Stomach (tissue), 9 donors: ENCODE measurements around the gene TP63. TPM values are rescaled to one million over a fixed set of nuclear protein-coding genes. Genes with fewer than 3 reads are reported as not detected.
"Not testable (repeated sequence)": the region's sequence is repeated elsewhere in the genome, so short reads cannot be mapped to it uniquely, and the experiment has no call there.

ENCODE experiments used
- DNase-seq, 2 donors: peaks; one replicate each; pipeline versions ENCODE4 v3.0.0 to v3.0.0-alpha.2; 2013 to 2019
- H3K27ac ChIP-seq, 5 donors: fragments of 200-600 bp in 4 of 5; sonication (generic) in 4 of 5; one replicate each; pipeline ENCODE4 v1.5.1; 2013 to 2019; ENCODE audit warnings: mild to moderate bottlenecking in 1 of 5, moderate library complexity in 1 of 5
- H3K27me3 ChIP-seq, 3 donors: fragments of 200-600 bp; sonication (generic); one replicate each; pipeline ENCODE4 v1.5.1; 2017 to 2019; ENCODE audit warnings: mixed run types in 1 of 3
- H3K36me3 ChIP-seq, 4 donors: fragments of 200-600 bp; sonication (generic); 1 replicate in 3 of 4; 2 replicates in 1 of 4; pipeline ENCODE4 v1.5.1; 2016 to 2019
- H3K4me1 ChIP-seq, 4 donors: fragments of 200-600 bp; sonication (generic); one replicate each; pipeline ENCODE4 v1.5.1; 2016 to 2019
- H3K4me3 ChIP-seq, 4 donors: fragments of 200-600 bp; sonication (generic) in 3 of 4; one replicate each; pipeline ENCODE4 v1.5.1; 2016 to 2019; ENCODE audit warnings: mild to moderate bottlenecking in 1 of 4
- H3K9me3 ChIP-seq, 4 donors: fragments of 200-600 bp; sonication (generic); one replicate each; pipeline ENCODE4 v1.5.1; 2016 to 2019
- CTCF ChIP-seq, 7 experiments: fragments of 450-650 bp in 4 of 7; fragments of 200-600 bp in 3 of 7; sonication (generic) in 3 of 7; IDR thresholded peaks; one replicate each; pipeline ENCODE4 v1.5.1; 2016 to 2019; ENCODE audit warnings: antibody characterized with exemption in 7 of 7, control low read depth in 2 of 7, mild to moderate bottlenecking in 1 of 7
- EP300 ChIP-seq: sonication (generic); formaldehyde crosslinking; IDR thresholded peaks from one replicate; pipeline ENCODE4 v1.6.1; 2017; ENCODE audit warnings: antibody characterized with exemption
- POLR2A ChIP-seq, 4 donors: fragments of 450-650 bp; IDR thresholded peaks; one replicate each; pipeline ENCODE4 v1.6.1; 2016; ENCODE audit warnings: antibody characterized with exemption in 4 of 4, control low read depth in 2 of 4, mild to moderate bottlenecking in 1 of 4, moderate library complexity in 1 of 4
- POLR2AphosphoS5 ChIP-seq, 3 donors: sonication (generic); formaldehyde crosslinking; IDR thresholded peaks; one replicate each; pipeline ENCODE4 v1.6.1; 2016; ENCODE audit warnings: antibody characterized with exemption in 3 of 3
- WGBS, 5 donors: extraction: QIAGEN DNeasy Blood & Tissue Kit in 3 of 5; methylation state at CpG; one replicate each; pipeline versions ENCODE4 v1.1.5 to v1.1.7; 2013 to 2018; 5-methylcytosine and 5-hydroxymethylcytosine counted together
- intact Hi-C: fragments of 100-400 bp; cut with DNase I; formaldehyde crosslinking; loops from one replicate; pipeline ENCODE4 v1.15.1; 2023; ENCODE audit warnings: low total_unique reads
- polyA plus RNA-seq, 3 donors: library from polyadenylated mRNA; stranded (reverse); fragments of 200-250 nt; gene quantifications; one replicate each; pipeline ENCODE4 v1.2.3, GENCODE V29; 2013
- total RNA-seq, 5 donors: library from RNA; depleted of rRNA; stranded (reverse); fragments of >200 nt; gene quantifications; one replicate each; pipeline versions ENCODE4 v1.1.0 to v1.2.3, GENCODE V29; 2014 to 2016
- donor health status: healthy with polysubstance abuse.
- donor health status: Bipolar disorder and iron deficiency.
- donor health status: healthy.

Gene TP63
- total and polyA plus RNA-seq, 8 donors = 0.15 to 25.6 (median 0.55) TPM; not detected in 5

GRCh38 chr3:189602471-189602870 lies 28.7 kb upstream of the TP63 start:
- 88 to 97% (median 94%) methylated on average over 5 of the region's 5 CpGs for WGBS, 5 donors
- no peaks in the 10 kb centered on the region for H3K36me3 ChIP-seq
- peaks cover 0 to 9% (median 4%) of the 10 kb centered on the region in 4 donors for H3K4me1 ChIP-seq
- H3K27ac ChIP-seq = no peak overlapping the region
- TF ChIP-seq CTCF (IDR thresholded peaks at IDR 0.05) = no peak
- no peak for TF ChIP-seq POLR2AphosphoS5 (IDR thresholded peaks at IDR 0.05)
- TF ChIP-seq EP300 = no peak
- TF ChIP-seq POLR2A (IDR thresholded peaks at IDR 0.05) = no peak
- no peak for DNase-seq
- no peak overlapping the region for H3K4me3 ChIP-seq
- no peaks in the 10 kb centered on the region for H3K27me3 ChIP-seq
- H3K9me3 ChIP-seq = no peaks in the 10 kb centered on the region
- intact Hi-C loops = no loop called here

GRCh38 chr3:189605717-189606116 lies 25.5 kb upstream of the TP63 start:
- H3K9me3 ChIP-seq = peaks cover 0 to 8% (median 0%) of the 10 kb centered on the region in 4 donors
- no peaks in the 10 kb centered on the region for H3K27me3 ChIP-seq
- 34 to 72% (median 50%) methylated on average over 2 of the region's 2 CpGs for WGBS, 5 donors
- no peak for DNase-seq
- TF ChIP-seq POLR2A (IDR thresholded peaks at IDR 0.05) = no peak
- TF ChIP-seq POLR2AphosphoS5 (IDR thresholded peaks at IDR 0.05) = no peak
- no peak for TF ChIP-seq CTCF (IDR thresholded peaks at IDR 0.05)
- no peak for TF ChIP-seq EP300
- no peak overlapping the region for H3K27ac ChIP-seq
- H3K4me3 ChIP-seq = no peak overlapping the region
- H3K36me3 ChIP-seq = no peaks in the 10 kb centered on the region
- intact Hi-C loops = no loop called here
- no peaks in the 10 kb centered on the region for H3K4me1 ChIP-seq

GRCh38 chr3:189606774-189607173 lies 24.4 kb upstream of the TP63 start:
- Histone ChIP-seq H3K4me1 (no peaks in the 10 kb centered on the region), H3K9me3 (peaks cover 0 to 8% (median 0%) of the 10 kb centered on the region in 4 donors), H3K27me3 (no peaks in the 10 kb centered on the region), H3K27ac (no peak overlapping the region), H3K36me3 (no peaks in the 10 kb centered on the region), H3K4me3 (no peak overlapping the region)
- TF ChIP-seq EP300 (no peak), POLR2A (IDR thresholded peaks at IDR 0.05) (no peak), CTCF (IDR thresholded peaks at IDR 0.05) (no peak), POLR2AphosphoS5 (IDR thresholded peaks at IDR 0.05) (no peak)
- intact Hi-C loops = no loop called here
- 98 to 100% (median 100%) methylated on average over 4 of the region's 4 CpGs for WGBS, 5 donors
- no peak for DNase-seq

- DNase-seq = not testable (repeated sequence)
- WGBS, 5 donors = 33 to 88% (median 39%) methylated on average over 2 of the region's 2 CpGs
Measured at GRCh38 chr3:189612641-189613040, 18.5 kb upstream of the TP63 start.

GRCh38 chr3:189613122-189613521 lies 18.1 kb upstream of the TP63 start:
- no peak for DNase-seq
- 91 to 100% (median 97%) methylated on average over 1 of the region's 1 CpG for WGBS, 5 donors
- Histone ChIP-seq H3K4me1 (no peaks in the 10 kb centered on the region), H3K9me3 (peaks cover 0 to 8% (median 0%) of the 10 kb centered on the region in 4 donors), H3K27ac (no peak overlapping the region), H3K27me3 (no peaks in the 10 kb centered on the region), H3K36me3 (no peaks in the 10 kb centered on the region), H3K4me3 (no peak overlapping the region)
- TF ChIP-seq CTCF (IDR thresholded peaks at IDR 0.05) = no peak
- TF ChIP-seq POLR2AphosphoS5 (IDR thresholded peaks at IDR 0.05) = no peak
- no peak for TF ChIP-seq POLR2A (IDR thresholded peaks at IDR 0.05)
- TF ChIP-seq EP300 = no peak
- intact Hi-C loops = no loop called here

More at GRCh38 chr3:189612641-189613040, 18.5 kb upstream of the TP63 start:
- H3K4me3 ChIP-seq, H3K27ac ChIP-seq, H3K27me3 ChIP-seq, H3K4me1 ChIP-seq, H3K9me3 ChIP-seq, H3K36me3 ChIP-seq, intact Hi-C loops: not testable (repeated sequence)
